Breast epithelium (tissue), 3 donors: ENCODE results near the gene PI4K2B.

Source experiments
- POLR2A ChIP-seq: fragments of 450-650 bp; IDR thresholded peaks from one replicate; pipeline ENCODE4 v1.6.1; 2016; ENCODE audit warnings: antibody characterized with exemption, mild to moderate bottlenecking, moderate library complexity
- POLR2AphosphoS5 ChIP-seq, 3 donors: sonication (generic); formaldehyde crosslinking; IDR thresholded peaks; one replicate each; pipeline ENCODE4 v1.6.1; 2017; ENCODE audit warnings: antibody characterized with exemption in 3 of 3
- TF ChIP-seq, protein P1 (sequence below), 3 donors: fragments of 450-650 bp; IDR thresholded peaks; one replicate each; pipeline ENCODE4 v1.5.1; 2016 to 2017; ENCODE audit warnings: antibody characterized with exemption in 3 of 3, mild to moderate bottlenecking in 3 of 3, moderate library complexity in 3 of 3

DNA sequence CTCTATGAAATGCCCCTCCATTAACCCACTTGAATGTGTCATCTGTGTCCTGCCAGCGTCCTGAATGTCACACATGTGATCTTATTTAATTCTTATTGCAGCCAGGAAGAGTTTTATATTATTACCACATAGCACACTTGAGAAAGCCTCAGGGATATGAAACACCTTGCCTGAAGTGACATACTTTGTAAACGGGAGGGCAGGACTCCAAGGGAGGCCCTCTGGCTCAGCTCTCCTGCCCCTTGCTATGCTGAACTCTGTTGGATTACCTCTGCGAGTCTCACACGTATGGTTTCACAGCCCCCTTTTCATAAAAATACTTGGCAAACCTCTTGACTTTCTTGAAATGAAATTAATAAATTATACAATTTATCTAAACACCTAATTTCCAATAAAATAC is 67.6 kb downstream of the PI4K2B start:
- TF ChIP-seq, protein P1, sequence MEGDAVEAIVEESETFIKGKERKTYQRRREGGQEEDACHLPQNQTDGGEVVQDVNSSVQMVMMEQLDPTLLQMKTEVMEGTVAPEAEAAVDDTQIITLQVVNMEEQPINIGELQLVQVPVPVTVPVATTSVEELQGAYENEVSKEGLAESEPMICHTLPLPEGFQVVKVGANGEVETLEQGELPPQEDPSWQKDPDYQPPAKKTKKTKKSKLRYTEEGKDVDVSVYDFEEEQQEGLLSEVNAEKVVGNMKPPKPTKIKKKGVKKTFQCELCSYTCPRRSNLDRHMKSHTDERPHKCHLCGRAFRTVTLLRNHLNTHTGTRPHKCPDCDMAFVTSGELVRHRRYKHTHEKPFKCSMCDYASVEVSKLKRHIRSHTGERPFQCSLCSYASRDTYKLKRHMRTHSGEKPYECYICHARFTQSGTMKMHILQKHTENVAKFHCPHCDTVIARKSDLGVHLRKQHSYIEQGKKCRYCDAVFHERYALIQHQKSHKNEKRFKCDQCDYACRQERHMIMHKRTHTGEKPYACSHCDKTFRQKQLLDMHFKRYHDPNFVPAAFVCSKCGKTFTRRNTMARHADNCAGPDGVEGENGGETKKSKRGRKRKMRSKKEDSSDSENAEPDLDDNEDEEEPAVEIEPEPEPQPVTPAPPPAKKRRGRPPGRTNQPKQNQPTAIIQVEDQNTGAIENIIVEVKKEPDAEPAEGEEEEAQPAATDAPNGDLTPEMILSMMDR (IDR thresholded peaks at IDR 0.05): no peak
- TF ChIP-seq POLR2A (no peak), POLR2AphosphoS5 (IDR thresholded peaks at IDR 0.05) (no peak)
